H1 (cell line): ENCODE measurements around the gene ADGRV1. TPM values are rescaled to one million over a fixed set of nuclear protein-coding genes. Genes with fewer than 3 reads are reported as not detected.

Experiments used
- CTCF ChIA-PET: fragments of 300-600 bp; sonication (Branson Sonifier 250); formaldehyde crosslinking; loops from one replicate; lab custom pipeline; 2021; ENCODE audit not compliant: partially characterized antibody; lab: Charles Lee
- POLR2A ChIA-PET: fragments of 300-600 bp; sonication (Branson Sonifier 250); formaldehyde crosslinking; loops from one replicate; lab custom pipeline; 2021; ENCODE audit warnings: inconsistent platforms; ENCODE audit not compliant: partially characterized antibody; lab: Charles Lee
- DNase-seq, 2 experiments: peaks; one replicate each; pipeline versions ENCODE4 v3.0.0 to v3.0.0-alpha.2; 2010 to 2022; ENCODE audit warnings: low spot score in 2 of 2, low read depth in 1 of 2, mixed read lengths in 1 of 2
- FAIRE-seq: peaks from 2 replicates; lab custom pipeline; 2011; peaks lifted over from hg19 to GRCh38; lab: Jason Lieb, UNC
- H2AFZ ChIP-seq: 2 replicates; pipeline ENCODE4 v1.8.1; 2012; ENCODE audit warnings: low read length, inconsistent platforms
- H2AK5ac ChIP-seq: 2 replicates; pipeline ENCODE4 v1.6.1; 2013; ENCODE audit warnings: low read depth, low read length
- H2BK120ac ChIP-seq: replicated peaks from 2 replicates; pipeline ENCODE3; 2013; ENCODE audit warnings: low read depth, low read length, inconsistent platforms
- H2BK12ac ChIP-seq: 2 replicates; pipeline ENCODE4 v1.6.1; 2013; ENCODE audit warnings: low read depth, low read length
- H2BK15ac ChIP-seq: 2 replicates; pipeline ENCODE4 v1.6.1; 2013; ENCODE audit warnings: low read length
- H2BK20ac ChIP-seq: 2 replicates; pipeline ENCODE4 v1.6.1; 2013; ENCODE audit warnings: low read length
- H2BK5ac ChIP-seq: 2 replicates; pipeline ENCODE4 v1.6.1; 2013; ENCODE audit warnings: low read depth, low read length
- H3K14ac ChIP-seq: 2 replicates; pipeline ENCODE4 v1.6.1; 2013; ENCODE audit warnings: inconsistent platforms; ENCODE audit not compliant: insufficient read length
- H3K18ac ChIP-seq: 2 replicates; pipeline ENCODE4 v1.6.1; 2013; ENCODE audit warnings: low read length; ENCODE audit errors: extremely low read depth
- H3K23ac ChIP-seq: 2 replicates; pipeline ENCODE4 v1.6.1; 2013; ENCODE audit warnings: inconsistent platforms; ENCODE audit not compliant: insufficient read length
- H3K23me2 ChIP-seq: 2 replicates; pipeline ENCODE4 v1.6.1; 2013; ENCODE audit warnings: low read depth, low read length
- H3K27ac ChIP-seq: 2 replicates; pipeline ENCODE4 v1.6.1; 2011; ENCODE audit warnings: low read depth, low read length, inconsistent platforms
- H3K27me3 ChIP-seq, 4 experiments: replicated peaks in 1 of 4; 1 replicate in 1 of 4; 2 replicates in 3 of 4; pipeline versions ENCODE4 v1.6.1 to v1.8.1; 2011 to 2013; ENCODE audit warnings: low read length in 3 of 4, mild to moderate bottlenecking in 3 of 4, inconsistent platforms in 2 of 4, mixed read lengths in 2 of 4, moderate library complexity in 1 of 4; ENCODE audit not compliant: control insufficient read depth in 3 of 4, insufficient read depth in 3 of 4; ENCODE audit errors: extremely low read depth in 1 of 4
- H3K36me3 ChIP-seq, 4 experiments: 2 replicates each; pipeline versions ENCODE4 v1.6.1 to v1.8.1; 2011 to 2013; ENCODE audit warnings: mild to moderate bottlenecking in 4 of 4, low read length in 3 of 4, moderate library complexity in 2 of 4, control low read depth in 1 of 4, inconsistent platforms in 1 of 4; ENCODE audit not compliant: insufficient read depth in 4 of 4, control insufficient read depth in 2 of 4
- H3K4ac ChIP-seq: replicated peaks from 2 replicates; pipeline ENCODE3; 2013; ENCODE audit warnings: low read length, low read depth, mixed read lengths, inconsistent platforms; ENCODE audit not compliant: insufficient read length
- H3K4me1 ChIP-seq, 4 experiments: replicated peaks in 1 of 4; 1 replicate in 1 of 4; 2 replicates in 3 of 4; pipeline versions ENCODE4 v1.6.1 to v1.8.1; 2011 to 2013; ENCODE audit warnings: low read length in 3 of 4, inconsistent platforms in 2 of 4, mixed read lengths in 1 of 4; ENCODE audit not compliant: insufficient read depth in 4 of 4, control insufficient read depth in 3 of 4
- H3K4me2 ChIP-seq, 2 experiments: 2 replicates each; pipeline versions ENCODE4 v1.6.1 to v1.8.1; 2011 to 2013; ENCODE audit warnings: low read depth in 2 of 2, low read length in 2 of 2, control low read depth in 1 of 2, inconsistent platforms in 1 of 2, mild to moderate bottlenecking in 1 of 2; ENCODE audit not compliant: insufficient read depth in 1 of 2
- H3K4me3 ChIP-seq, 4 experiments: fragments of 200-600, 300-600 bp in 1 of 4; sonication (generic), shearing (Covaris generic), sonication (Bioruptor Twin) in 1 of 4; 2 replicates each; pipeline versions ENCODE4 v1.5.1 to v1.8.1; 2011 to 2016; ENCODE audit warnings: low read length in 4 of 4, low read depth in 3 of 4, control low read depth in 2 of 4, inconsistent platforms in 2 of 4, mild to moderate bottlenecking in 2 of 4, mixed read lengths in 1 of 4, moderate library complexity in 1 of 4; ENCODE audit not compliant: insufficient read depth in 2 of 4; ENCODE audit errors: extremely low read depth in 1 of 4
- H3K56ac ChIP-seq: replicated peaks from 2 replicates; pipeline ENCODE3; 2013; ENCODE audit warnings: low read depth, mild to moderate bottlenecking, mixed read lengths, low read length, inconsistent platforms; ENCODE audit not compliant: insufficient read length
- H3K79me1 ChIP-seq: 2 replicates; pipeline ENCODE4 v1.6.1; 2013; ENCODE audit warnings: low read depth, low read length, control low read depth
- H3K79me2 ChIP-seq, 2 experiments: 2 replicates each; pipeline versions ENCODE4 v1.6.1 to v1.8.1; 2012 to 2013; ENCODE audit warnings: low read length in 2 of 2, mild to moderate bottlenecking in 2 of 2, inconsistent platforms in 1 of 2; ENCODE audit not compliant: insufficient read depth in 2 of 2, control insufficient read depth in 1 of 2
- H3K9ac ChIP-seq, 4 experiments: replicated peaks in 1 of 4; 1 replicate in 1 of 4; 2 replicates in 3 of 4; pipeline versions ENCODE4 v1.6.1 to v1.8.1; 2011 to 2013; ENCODE audit warnings: low read depth in 3 of 4, low read length in 3 of 4, control low read depth in 2 of 4, mild to moderate bottlenecking in 2 of 4, moderate library complexity in 2 of 4, inconsistent platforms in 1 of 4; ENCODE audit errors: extremely low read depth in 1 of 4
- H3K9me3 ChIP-seq, 2 experiments: 2 replicates each; pipeline versions ENCODE4 v1.6.1 to v1.8.1; 2012 to 2013; ENCODE audit warnings: mild to moderate bottlenecking in 2 of 2, moderate library complexity in 2 of 2, control low read depth in 1 of 2, inconsistent platforms in 1 of 2, low read depth in 1 of 2, low read length in 1 of 2, mixed read lengths in 1 of 2; ENCODE audit not compliant: insufficient read depth in 2 of 2
- H4K20me1 ChIP-seq, 2 experiments: replicated peaks in 1 of 2; 2 replicates each; pipeline versions ENCODE3 to v1.8.1; 2011 to 2013; ENCODE audit warnings: inconsistent platforms in 2 of 2, low read length in 2 of 2, mild to moderate bottlenecking in 1 of 2; ENCODE audit not compliant: insufficient read depth in 2 of 2, control insufficient read depth in 1 of 2
- H4K5ac ChIP-seq: 2 replicates; pipeline ENCODE4 v1.6.1; 2013; ENCODE audit warnings: low read length, low read depth, mixed read lengths, inconsistent platforms; ENCODE audit not compliant: insufficient read length
- H4K8ac ChIP-seq: 2 replicates; pipeline ENCODE4 v1.8.0; 2013; ENCODE audit warnings: mild to moderate bottlenecking, moderate library complexity, low read length, inconsistent platforms; ENCODE audit not compliant: insufficient read depth; ENCODE audit errors: extremely low read depth
- H4K91ac ChIP-seq: replicated peaks from 2 replicates; pipeline ENCODE3; 2013; ENCODE audit warnings: low read length, mixed read lengths, inconsistent platforms; ENCODE audit not compliant: insufficient read length
- GTF2F1 ChIP-seq: IDR thresholded peaks from 2 replicates; pipeline ENCODE4 v1.6.1; 2012; ENCODE audit warnings: low read depth, low read length, improper control_type of control experiment, borderline replicate concordance
- NRF1 ChIP-seq: IDR thresholded peaks from 2 replicates; pipeline ENCODE4 v1.6.1; 2011; ENCODE audit warnings: mild to moderate bottlenecking, low read depth, low read length, improper control_type of control experiment
- RBBP5 ChIP-seq: IDR thresholded peaks from 2 replicates; pipeline ENCODE4 v1.7.1; 2012; ENCODE audit warnings: low read depth, mild to moderate bottlenecking, inconsistent platforms, low read length, moderate library complexity, borderline replicate concordance
- SP1 ChIP-seq: IDR thresholded peaks from 2 replicates; pipeline ENCODE4 v1.6.1; 2011; ENCODE audit warnings: low read depth, low read length
- SP2 ChIP-seq: IDR thresholded peaks from 2 replicates; pipeline ENCODE4 v1.6.1; 2012; ENCODE audit warnings: mild to moderate bottlenecking, low read length, inconsistent platforms
- TAF7 ChIP-seq: optimal IDR thresholded peaks from 2 replicates; pipeline ENCODE3; 2011; ENCODE audit warnings: low read depth, mild to moderate bottlenecking, inconsistent platforms, low read length, moderate library complexity, borderline replicate concordance
- WGBS, 2 experiments: shearing (Covaris generic) in 1 of 2; methylation state at CpG; one replicate each; pipeline versions ENCODE4 v1.1.6 to v1.1.7; 2013 to 2015; ENCODE audit warnings: low lambda C conversion rate in 2 of 2, mixed read lengths in 2 of 2, inconsistent platforms in 1 of 2, low coverage in 1 of 2, missing lambda C conversion rate in 1 of 2; ENCODE audit not compliant: insufficient replicate concordance in 2 of 2, insufficient coverage in 1 of 2, insufficient read length in 1 of 2; ENCODE audit errors: extremely low coverage in 1 of 2, missing lambda C conversion rate in 1 of 2; 5-methylcytosine and 5-hydroxymethylcytosine counted together
- polyA plus RNA-seq, 7 experiments: library from polyadenylated mRNA; depleted of rRNA in 3 of 7; stranded (reverse) in 5 of 7; unstranded in 2 of 7; fragments of >200 nt in 5 of 7; fragments of 200-250 nt in 2 of 7; gene quantifications; 1 replicate in 5 of 7; 2 replicates in 1 of 7; 4 replicates in 1 of 7; pipeline versions ENCODE4 v1.2.1 to v1.2.3, GENCODE V29; 2011 to 2013; ENCODE audit warnings: missing spikeins in 2 of 7, mixed read lengths in 2 of 7
- total RNA-seq: library from RNA; stranded (reverse); fragmentation: NEBNext Ultra II Directional; extraction: Animal tissue kit (Norgen Biotek cat#: 25700); gene quantifications from 2 replicates; pipeline ENCODE4 v1.2.1, GENCODE V29; 2021

ADGRV1 gene
- total and polyA plus RNA-seq, 2 of the 8 experiments (the other 6 are each of a cell fraction or from before 2014, with no cell fraction given), result 53.1 to 62.2 TPM

DNA sequence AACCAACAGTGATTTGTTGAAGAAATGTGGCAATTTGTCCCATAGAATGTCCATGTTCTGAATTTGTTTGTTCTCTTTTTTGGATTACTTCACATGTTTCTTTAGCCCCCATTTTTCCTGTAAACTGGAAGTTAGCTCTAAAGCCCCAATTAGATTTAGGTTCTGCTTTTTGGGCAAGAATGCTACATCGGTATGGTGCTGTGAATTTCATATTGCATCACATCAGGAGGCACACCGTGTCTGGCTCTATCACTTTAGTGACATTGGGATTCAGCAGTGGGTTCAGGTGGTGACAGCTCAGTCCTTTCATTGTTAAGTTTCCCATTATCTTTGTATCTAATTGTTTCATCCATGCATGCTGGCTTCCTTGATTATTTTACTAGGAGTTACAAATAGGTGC lies 27.9 kb downstream of the ADGRV1 start:
- ChIA-PET CTCF (interaction anchor here (0.8 to 1.3 kb wide), 2 partner anchors 17 to 20 kb away, joined by 3 to 4 read pairs; no protein-coding TSS in a partner anchor), POLR2A (no interaction called here)
- H3K79me1 ChIP-seq, result peaks cover 14% of the 10 kb centered on the region; the same call in 1 of the 2 replicates
- H2AK5ac ChIP-seq, result no peak overlapping the region
- no peak overlapping the region for H3K56ac ChIP-seq
- no peak overlapping the region for H3K18ac ChIP-seq
- no peak overlapping the region for H4K8ac ChIP-seq
- peaks cover 0 to 5% (median 2%) of the 10 kb centered on the region in 4 experiments; a peak in 5 of 7 replicates for H3K4me1 ChIP-seq
- H3K27me3 ChIP-seq, result no peaks in the 10 kb centered on the region
- no peak overlapping the region for H3K4me3 ChIP-seq
- FAIRE-seq (no peak), DNase-seq (no peak)
- WGBS, 2 experiments, result 86% methylated on average over 2 of the region's 2 CpGs; no CpG with 5 or more reads in 1 of the 2 experiments
- H3K4me2 ChIP-seq, result no peak overlapping the region
- no peak overlapping the region for H2BK15ac ChIP-seq
- H4K20me1 ChIP-seq, result peaks cover 0 to 7% of the 10 kb centered on the region in 2 experiments
- no peak overlapping the region for H2BK5ac ChIP-seq
- H3K27ac ChIP-seq, result no peak overlapping the region
- no peak overlapping the region for H2BK12ac ChIP-seq
- H3K36me3 ChIP-seq, result no peaks in the 10 kb centered on the region
- H2BK120ac ChIP-seq, result no peak overlapping the region
- H3K23ac ChIP-seq, result no peak overlapping the region
- no peak overlapping the region for H4K91ac ChIP-seq
- H3K23me2 ChIP-seq, result no peaks in the 10 kb centered on the region; the same call in 1 of the 2 replicates
- H2BK20ac ChIP-seq, result no peak overlapping the region
- H3K9me3 ChIP-seq, result no peaks in the 10 kb centered on the region
- peaks cover 19 to 96% of the 10 kb centered on the region in 2 experiments for H3K79me2 ChIP-seq
- no peak overlapping the region for H3K9ac ChIP-seq
- H4K5ac ChIP-seq, result no peak overlapping the region
- no peak overlapping the region for H3K14ac ChIP-seq
- H3K4ac ChIP-seq, result no peak overlapping the region
- H2AFZ ChIP-seq, result no peak overlapping the region
- TF ChIP-seq SP1, result no peak
- TF ChIP-seq SP2, result no peak
- TF ChIP-seq TAF7, result no peak
- TF ChIP-seq RBBP5, result no peak
- TF ChIP-seq NRF1, result no peak
- TF ChIP-seq GTF2F1, result no peak
